AG09319 (cell line): Measurements from ENCODE around the gene PRR14L.
A peak's percentile ranks its signal among the peaks of the same experiment; 100 is the strongest.

Source experiments
- DNase-seq: peaks from one replicate; pipeline ENCODE4 v3.0.0-alpha.2; 2010; ENCODE audit warnings: low read depth; ENCODE audit errors: extremely low read depth
- TF ChIP-seq, protein P1 (sequence below): IDR thresholded peaks from 2 replicates; pipeline ENCODE4 v1.5.1; 2011; ENCODE audit warnings: low read depth, mild to moderate bottlenecking, inconsistent platforms, low read length, moderate library complexity

The PRR14L gene

DNA sequence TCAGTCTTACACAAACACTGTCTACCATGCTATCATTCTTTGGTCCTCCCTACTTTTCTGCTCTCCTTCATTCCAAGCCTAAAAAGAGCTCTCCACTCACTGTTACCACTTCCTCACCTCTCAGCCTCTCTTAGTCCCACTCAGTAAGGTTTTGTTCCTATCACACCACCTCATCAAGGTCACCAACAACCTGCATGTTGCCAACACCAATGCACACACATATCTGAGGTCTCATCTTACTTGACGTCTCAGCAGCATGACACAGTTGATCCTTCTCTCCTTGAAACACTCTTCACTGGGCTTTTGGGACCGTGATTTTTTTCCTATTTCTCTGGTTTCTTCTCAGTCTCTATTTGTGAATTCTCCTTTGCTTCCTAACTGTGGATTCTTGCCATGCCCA lies 96.0 kb downstream of the PRR14L start:
- TF ChIP-seq, protein P1, sequence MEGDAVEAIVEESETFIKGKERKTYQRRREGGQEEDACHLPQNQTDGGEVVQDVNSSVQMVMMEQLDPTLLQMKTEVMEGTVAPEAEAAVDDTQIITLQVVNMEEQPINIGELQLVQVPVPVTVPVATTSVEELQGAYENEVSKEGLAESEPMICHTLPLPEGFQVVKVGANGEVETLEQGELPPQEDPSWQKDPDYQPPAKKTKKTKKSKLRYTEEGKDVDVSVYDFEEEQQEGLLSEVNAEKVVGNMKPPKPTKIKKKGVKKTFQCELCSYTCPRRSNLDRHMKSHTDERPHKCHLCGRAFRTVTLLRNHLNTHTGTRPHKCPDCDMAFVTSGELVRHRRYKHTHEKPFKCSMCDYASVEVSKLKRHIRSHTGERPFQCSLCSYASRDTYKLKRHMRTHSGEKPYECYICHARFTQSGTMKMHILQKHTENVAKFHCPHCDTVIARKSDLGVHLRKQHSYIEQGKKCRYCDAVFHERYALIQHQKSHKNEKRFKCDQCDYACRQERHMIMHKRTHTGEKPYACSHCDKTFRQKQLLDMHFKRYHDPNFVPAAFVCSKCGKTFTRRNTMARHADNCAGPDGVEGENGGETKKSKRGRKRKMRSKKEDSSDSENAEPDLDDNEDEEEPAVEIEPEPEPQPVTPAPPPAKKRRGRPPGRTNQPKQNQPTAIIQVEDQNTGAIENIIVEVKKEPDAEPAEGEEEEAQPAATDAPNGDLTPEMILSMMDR, result no peak

DNA sequence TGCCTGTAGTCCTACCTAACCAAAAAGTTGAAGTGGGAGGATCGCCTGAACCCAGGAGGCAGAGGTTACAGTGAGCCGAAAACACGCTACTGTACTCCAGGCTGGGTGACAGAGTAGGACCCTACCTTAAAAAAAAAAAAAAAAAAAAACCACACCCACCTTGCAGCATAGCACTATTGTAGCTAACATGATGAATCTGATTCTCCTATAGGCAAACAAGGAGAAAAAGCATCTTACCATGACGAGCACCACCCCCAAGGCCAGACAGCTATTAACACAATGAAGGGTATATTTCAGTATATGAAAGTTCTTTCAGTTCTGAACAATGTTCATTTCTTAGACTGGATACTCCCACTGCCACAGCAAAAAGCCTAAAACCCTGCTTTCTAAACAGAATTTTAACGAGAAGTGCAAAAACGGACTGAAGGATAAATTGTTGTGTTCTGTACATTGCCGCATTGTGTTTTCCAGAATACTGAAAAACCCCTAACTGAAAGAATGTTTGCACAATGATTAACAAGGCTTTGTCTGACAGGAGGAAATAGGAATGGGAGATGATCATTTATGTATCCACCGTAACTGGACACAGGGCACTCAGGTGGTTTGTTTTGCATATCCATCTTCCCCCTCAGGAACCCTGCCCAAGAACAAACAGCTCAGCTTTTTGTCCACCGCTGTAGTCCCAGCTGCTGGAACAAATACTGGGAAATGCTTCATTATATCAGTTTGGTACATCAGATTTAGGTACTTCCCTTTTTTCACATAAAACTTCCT lies 96.8 kb downstream of the PRR14L start:
- TF ChIP-seq, protein P1, result no peak
- DNase-seq, result no peak

More for the DNA sequence above, 96.0 kb downstream of the PRR14L start:
- no peak for DNase-seq

DNA sequence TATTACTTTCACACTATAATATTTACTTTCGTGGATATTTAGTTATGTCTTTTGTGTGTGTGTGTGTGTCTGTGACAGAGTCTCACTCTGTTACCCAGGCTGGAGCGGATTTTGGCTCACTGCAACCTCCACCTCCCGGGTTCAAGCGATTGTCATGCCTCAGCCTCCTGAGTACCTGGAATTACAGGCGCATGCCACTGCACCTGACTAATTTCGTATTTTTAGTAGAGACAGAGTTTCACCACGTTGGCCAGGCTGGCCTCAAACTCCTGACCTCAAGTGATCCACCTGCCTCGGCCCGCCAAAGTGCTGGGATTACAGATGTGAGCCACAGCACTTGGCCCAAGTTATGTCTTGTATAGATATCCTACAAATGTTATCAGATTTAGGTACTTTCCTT lies 97.8 kb downstream of the PRR14L start:
- TF ChIP-seq, protein P1, result no peak
- no peak for DNase-seq

DNA sequence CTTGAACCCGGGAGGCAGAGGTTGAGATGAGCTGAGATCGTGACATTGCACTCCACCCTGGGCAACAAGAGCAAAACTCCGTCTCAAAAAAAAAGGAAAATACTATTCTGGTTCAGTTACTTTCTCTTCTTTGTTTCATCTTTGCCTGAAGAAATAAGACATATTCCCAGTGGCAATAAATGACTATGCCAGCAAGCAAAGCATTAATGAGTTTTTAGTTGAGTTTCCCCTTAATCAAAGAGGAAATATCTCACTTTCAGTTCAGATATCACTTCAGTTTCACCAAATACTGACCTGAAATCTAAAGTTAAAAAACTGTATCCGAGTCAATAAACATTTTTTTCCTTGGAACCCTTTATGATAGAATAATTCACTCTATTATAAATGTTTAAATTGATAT lies 98.3 kb downstream of the PRR14L start:
- TF ChIP-seq, protein P1, result no peak

DNA sequence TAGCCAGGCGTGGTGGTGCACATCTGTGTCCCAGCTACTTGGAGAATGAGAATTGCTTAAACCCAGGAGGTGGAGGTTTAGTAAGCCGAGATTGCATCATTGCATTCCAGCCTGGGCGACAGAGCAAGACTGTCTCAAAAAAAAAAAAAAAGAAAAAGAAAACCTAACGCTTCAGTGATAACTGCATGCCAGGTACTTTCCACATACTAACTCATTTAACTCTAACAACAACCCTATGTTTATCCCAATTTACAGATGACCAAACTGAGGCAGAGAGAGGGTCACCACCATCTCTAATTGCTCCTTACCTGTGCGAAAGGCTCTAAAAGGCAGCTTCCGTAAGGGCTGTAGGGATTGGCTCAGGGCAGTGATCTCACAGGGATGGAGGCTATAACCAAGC lies 99.5 kb downstream of the PRR14L start:
- TF ChIP-seq, protein P1, result no peak
- DNase-seq, result peak; percentile 67

More for the DNA sequence above, 98.3 kb downstream of the PRR14L start:
- no peak for DNase-seq

DNA sequence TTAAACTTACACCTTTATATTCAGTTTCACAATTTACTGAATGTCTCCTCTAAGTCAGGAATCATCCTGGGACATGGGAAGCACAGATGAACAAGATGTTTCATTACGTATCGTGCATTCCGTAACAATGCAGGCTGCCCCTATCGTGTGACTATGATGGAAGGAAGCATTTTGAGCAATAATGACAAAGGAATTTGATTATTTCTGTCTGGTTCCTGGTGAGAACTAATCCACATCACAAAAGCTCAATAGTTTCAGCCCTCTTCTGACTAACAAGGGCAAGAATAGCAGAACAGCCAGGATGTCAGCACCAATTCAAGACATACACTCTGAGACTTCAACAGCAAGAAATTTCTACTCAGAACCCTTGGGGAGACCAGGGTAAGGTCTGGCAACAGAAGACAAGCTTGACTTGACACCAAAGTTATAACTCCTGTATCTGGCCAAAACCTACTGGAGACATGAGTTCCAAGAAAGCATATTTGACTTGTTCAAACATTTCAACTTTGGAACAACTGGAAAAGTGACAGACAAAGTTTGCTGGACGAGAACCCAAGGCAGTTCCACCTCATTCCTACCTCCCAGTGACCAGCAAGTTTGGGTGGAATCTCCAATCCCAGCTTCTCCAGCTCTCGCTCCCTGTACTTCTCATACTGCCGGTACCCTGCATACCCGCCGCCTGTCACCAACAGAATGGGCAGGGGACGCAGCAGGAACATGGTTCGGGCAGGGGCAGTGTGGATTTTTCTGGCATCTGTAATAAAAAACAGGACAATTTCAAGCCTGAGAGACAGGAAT lies 102.2 kb downstream of the PRR14L start:
- TF ChIP-seq, protein P1, result no peak
- DNase-seq, result peak; percentile 62

DNA sequence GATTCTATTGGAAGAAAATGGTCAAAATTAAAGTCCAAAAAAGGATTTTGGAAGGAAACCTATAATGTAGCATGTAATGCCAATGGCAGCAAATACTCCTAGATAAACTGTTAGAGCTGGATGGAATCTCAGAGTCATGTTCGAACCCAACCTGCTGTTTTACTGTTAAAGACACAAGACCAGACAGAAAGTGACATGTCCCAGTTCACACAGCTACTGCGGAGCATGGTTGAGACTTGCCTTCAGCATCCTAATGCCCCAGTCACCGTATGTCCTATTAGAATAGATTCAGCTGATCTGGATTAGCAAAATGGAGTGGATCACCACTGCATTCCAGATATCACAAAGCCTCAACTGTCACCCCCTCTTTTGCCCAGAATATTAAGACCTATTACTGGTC lies 102.9 kb downstream of the PRR14L start:
- TF ChIP-seq, protein P1, result no peak
- DNase-seq, result no peak
